ENCODE results near the gene C9orf85.

The C9orf85 gene

GRCh38 chr9:71908825-71909224 lies 2.6 kb upstream of the C9orf85 start:
- no peak for DNase-seq

DNA sequence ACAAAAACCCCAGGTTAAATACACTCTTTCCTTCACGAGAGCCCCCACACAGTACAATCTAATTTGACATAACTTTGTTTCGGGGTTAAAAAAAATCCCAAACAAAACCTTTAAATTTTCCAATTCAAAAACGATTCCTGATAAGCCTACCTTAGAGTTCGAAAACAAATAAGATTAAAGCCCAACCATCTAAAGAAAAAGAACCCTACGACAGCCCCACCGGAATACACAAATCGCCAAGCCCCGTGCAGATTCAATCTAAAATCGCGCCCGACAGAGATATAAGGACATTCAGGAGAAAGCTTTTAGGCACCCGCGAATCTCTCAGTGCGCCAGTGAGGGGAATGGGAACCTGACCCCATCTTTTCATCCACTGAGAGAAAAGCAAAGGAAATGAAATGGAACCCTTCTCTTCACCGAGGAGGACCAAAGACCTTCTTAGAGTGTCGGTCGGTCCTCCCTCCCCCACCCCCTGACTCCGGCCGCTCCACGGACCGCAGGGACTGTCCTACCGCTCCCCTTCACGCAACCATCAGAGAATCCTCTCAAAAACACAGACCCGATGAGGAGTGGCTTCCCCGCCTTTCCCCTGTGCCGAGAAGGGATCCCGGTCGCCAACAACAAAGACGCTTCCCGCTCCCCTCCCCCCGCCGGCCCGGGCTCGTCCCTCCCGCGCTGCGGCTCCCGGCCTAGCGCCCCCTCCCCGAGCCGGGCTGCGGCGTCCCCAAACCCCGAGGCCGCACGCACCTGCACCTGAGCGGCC lies 1.4 kb upstream of the C9orf85 start:
- DNase-seq = peak; percentile 68

GRCh38 chr9:71910650-71911060 lies 784 bp upstream of the C9orf85 start:
- no peak for DNase-seq

- DNase-seq = peak; percentile 54
Measured at GRCh38 chr9:71911908-71912335, 483 bp downstream of the C9orf85 start.

DNA sequence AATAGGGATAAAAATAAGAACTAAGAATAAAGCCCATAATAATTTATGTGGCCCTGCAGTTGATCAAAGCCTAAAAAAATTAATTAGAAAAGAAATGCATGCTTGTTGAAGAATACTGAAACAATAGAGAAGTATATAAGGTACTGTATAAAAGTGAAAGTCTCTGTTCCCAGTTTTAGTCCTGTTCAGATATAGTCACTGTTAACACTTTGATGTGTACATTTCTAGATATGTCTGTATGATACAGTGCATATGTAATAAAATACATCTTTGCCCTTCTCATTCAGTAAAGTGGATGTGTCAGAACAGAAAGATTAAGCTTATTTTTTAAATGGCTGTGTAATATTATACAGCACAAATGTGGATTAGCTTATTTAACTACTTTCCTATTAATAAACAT lies 4.1 kb downstream of the C9orf85 start:
- no peak for DNase-seq

- DNase-seq = no peak
Measured at GRCh38 chr9:71916834-71917534, 5.5 kb downstream of the C9orf85 start.

DNA sequence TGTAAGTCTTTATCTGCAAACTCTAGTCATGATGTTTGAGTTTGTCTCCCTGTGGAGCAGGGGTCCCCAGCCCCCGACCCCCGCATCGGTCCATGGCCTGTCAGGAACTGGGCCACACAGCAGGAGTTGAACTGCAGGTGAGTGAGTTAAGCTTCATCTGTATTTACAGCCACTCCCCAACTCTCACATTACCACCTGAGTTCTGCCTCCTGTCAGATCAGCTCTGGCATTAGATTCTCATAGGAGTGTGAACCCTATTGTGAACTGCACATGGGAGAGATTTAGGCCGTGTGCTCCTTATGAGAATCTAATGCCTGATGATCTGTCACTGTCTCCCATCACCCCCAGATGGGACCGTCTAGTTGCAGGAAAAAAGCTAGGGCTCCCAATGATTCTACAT lies 7.0 kb downstream of the C9orf85 start:
- DNase-seq = no peak

GRCh38 chr9:71920456-71921189 lies 9.2 kb downstream of the C9orf85 start:
- DNase-seq = no peak

DNA sequence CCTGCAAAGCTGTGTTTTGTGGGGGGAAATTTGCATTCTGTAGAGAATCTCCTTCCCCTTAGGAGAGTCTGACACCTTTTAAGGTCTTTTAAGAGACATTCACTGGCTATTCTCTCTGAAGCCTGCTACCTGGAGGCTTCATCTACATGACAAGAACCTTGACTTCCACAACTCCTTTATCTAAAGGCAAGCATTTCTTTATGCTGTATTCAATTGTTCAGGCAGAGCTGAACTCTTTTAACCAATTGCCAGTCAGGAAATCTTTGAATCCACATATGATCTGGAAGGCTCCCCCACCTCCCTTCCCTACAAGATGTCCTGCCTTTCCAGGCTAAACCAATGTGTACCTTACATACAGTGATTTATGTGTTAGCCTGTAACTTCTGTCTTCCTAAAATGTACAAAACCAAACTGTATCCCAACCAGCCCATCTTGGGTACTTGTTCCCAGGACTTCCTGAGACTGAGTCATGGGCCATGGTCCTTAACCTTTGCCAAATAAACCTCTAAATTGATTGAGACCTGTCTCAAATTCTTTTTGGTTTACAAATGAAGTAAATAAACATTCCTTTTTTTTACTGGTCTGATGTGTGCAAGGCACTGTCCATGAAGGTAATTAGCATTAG lies 9.9 kb downstream of the C9orf85 start:
- DNase-seq = no peak

GRCh38 chr9:71924576-71924975 lies 13.1 kb downstream of the C9orf85 start:
- peak; percentile 31 for DNase-seq

DNA sequence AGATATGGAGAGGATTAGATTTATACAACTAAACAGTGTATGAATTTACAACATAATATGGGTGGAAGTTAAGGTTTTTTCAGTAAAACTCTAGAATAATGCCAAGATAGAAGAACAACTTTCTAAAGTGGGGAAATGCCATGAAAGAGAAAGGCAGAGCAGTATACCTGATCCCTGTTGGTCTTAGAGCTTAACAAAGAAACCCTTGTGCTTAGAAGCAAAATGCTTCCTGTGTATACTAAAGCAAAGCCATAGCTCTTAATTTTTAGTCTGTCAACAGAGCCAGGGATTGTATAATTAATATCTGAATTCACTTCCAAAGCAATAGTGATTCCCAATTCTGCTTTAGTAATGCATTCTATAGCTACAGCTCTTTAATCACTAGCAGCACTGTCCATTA lies 14.4 kb downstream of the C9orf85 start:
- no peak for DNase-seq

GRCh38 chr9:71928376-71928775 lies 16.9 kb downstream of the C9orf85 start:
- no peak for DNase-seq

DNA sequence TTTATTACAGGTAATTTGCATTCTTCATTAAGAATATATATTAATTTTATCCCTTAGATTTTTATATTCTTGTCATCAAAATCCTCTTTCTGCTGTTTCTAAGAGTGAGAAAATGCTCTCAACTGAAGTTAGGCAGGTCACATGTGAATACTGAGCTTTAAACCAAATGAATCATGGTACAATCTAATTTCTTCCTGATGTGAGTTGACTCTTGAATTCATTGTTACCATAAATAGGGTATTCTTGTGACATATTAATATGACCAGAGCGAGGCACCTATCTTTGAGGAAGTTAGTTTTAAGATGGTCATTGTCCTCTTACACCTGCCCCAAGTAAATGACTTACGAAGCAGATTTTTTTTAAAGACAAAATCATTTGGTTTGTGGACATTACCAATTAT lies 17.4 kb downstream of the C9orf85 start:
- no peak for DNase-seq

DNA sequence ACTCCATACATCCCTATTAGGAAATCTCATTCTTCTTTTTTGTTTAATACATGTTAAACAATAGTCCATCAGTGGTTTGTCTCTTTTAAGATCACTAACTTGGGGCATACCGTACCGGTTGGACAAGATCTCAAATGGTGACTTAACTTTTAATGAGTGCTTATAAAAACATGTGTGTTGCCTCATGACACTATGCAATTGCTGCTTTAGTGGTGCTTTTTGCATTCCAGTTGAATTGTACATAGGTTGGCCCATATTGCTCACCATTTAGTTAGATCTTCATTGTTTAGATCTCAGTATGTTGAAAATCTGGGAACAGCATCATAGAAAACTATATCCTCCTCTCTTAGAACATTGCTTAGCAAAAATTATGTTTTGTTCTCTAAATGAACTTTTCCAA lies 17.8 kb downstream of the C9orf85 start:
- no peak for DNase-seq

DNA sequence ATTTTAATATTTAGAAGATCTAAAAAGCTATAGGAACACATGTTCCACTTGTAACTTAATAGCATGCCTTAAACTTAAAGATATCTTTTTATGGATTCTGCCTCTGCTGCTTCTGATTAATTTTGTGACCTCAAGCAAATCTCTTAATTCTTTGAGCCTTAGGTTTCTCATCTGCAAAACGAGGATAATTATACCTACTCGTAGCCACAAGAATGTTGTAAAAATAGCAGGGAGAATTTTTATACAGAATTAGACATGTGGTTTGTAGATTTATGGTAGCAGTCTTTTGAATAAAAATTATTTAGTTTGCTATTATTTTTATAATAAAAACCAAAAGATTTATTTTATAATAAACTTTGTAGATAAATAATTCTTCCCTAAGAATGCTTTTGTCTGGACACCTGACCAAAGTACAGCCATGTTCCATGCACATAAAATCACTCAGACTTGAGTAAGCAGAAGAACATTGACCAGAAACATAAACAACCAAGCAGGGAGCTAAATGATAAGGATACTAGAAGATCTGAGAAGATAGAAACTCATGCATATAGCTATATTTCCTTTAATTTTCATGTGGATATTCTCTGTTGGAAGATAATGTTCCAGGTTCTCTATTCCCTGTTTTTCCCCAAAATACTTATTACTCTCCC lies 18.5 kb downstream of the C9orf85 start:
- DNase-seq = no peak

DNA sequence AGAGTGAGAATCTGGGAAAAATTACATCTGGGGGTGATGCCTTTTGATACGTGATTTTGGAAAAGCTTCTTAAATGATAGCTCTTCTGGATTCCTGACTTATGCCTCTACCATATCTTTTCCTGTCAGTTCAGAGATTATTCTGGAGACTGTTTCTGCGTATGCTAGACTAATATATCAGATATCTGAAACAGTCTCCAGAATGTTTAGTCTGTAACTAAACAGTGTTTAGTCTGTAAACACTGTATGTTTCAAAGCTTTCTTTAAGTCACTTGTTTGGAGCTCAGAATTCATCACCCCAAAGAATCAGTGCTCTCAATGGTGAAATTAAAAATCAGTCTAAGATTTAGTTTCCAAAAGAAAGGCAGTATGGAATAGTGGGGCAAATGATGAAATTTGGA lies 19.7 kb downstream of the C9orf85 start:
- DNase-seq = no peak

GRCh38 chr9:71936066-71936465 lies 24.6 kb downstream of the C9orf85 start:
- no peak for DNase-seq

GRCh38 chr9:71937070-71937625 lies 25.7 kb downstream of the C9orf85 start:
- DNase-seq = no peak

DNA sequence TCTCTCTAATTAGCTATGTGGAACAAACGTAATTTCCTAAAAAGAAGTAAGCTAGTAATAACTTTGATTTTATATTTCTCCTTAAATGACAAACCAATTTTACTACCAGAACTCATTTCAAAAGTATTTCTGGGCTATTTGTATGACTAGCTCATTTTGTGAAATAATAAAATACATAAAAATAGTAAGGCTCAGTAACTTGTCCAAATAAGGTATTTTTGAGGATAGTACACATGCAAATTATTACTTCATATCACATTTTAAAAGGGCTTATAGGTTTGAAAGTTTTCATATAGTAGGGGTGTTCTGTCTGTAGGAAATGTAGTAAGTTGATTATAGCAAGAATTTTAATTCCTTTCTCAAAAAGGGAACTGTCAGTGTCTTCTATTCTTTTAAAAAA lies 26.5 kb downstream of the C9orf85 start:
- no peak for DNase-seq

- DNase-seq = no peak
Measured at GRCh38 chr9:71941060-71941568, 29.7 kb downstream of the C9orf85 start.

DNA sequence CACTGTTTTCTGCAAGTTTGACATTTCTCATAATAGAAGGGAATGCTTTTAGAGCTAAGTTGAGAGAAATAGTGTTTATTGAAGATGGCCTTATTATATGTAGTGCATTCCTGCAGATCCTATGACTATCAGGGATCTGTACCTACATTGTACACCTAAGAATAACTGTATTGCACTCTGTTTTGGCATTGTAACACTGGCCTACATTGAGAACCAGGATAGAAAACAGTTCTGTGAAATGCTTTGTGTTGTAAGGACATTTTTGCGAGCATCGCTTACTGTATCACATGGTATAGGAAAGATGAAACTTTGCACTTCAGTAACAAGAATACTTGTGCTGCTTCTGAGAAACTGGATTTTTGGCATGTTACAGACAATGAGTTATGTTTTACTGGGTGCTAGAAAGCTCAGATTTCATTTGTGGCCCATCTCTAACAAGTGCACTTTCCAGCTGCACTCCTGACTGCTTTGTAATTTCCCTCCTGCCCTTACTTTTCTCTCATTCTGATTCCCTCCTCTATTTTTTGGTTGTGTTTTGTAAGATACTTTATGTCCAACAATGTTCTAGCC lies 30.6 kb downstream of the C9orf85 start:
- DNase-seq = no peak
